GM08714 (cell line): ENCODE measurements around the gene LCT.
"Not testable (repeated sequence)": the region's sequence is repeated elsewhere in the genome, so short reads cannot be mapped to it uniquely, and the experiment has no call there.

ENCODE experiments used
- H3K4me3 ChIP-seq: fragments of 200-500 bp; sonication (Bioruptor generic); 2 replicates; pipeline ENCODE4 v1.5.1; 2014; ENCODE audit warnings: mild to moderate bottlenecking, low read length, inconsistent platforms
- ZNF274 ChIP-seq: IDR thresholded peaks from 2 replicates; pipeline ENCODE4 v1.6.1; 2012; ENCODE audit warnings: mild to moderate bottlenecking, low read depth, low read length

LCT gene

DNA sequence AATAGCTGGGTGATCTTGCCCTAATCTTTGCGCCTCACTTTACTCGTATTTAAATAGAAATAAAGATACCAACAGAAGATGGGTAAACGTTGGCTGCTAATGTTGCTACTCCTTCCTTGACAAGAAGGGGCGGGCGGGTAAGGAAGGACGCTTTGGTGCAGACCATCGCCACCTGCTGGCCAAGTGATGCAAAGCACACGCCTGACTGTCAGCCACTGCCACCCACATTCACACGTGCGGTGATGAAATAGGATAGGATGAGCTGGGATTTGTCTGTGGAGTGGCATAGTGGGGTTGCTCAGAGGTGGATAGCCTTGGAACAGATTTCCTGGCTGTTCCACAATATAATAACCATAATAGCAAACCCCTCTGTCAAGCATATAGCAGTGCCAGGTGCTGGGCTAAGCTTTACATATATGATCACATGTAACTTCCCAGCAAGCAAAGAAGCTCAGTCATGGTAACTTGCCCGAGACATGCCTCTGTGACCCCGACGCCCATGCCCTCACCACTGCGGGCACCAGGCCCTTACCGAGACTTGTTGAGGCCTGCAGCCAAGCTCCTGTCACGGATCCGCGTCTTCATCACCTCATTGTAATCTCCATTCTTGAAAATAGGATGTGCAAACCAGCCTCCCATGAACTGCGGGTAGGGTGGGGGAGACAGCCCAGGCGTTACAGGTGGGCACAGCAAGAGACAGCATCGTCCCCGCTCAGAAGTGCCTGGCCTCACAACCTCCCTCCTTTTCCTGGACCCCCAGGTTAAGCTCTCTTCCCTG, 39.3 kb downstream of the LCT start:
- TF ChIP-seq ZNF274 = no peak
- no peak overlapping the region for H3K4me3 ChIP-seq

DNA sequence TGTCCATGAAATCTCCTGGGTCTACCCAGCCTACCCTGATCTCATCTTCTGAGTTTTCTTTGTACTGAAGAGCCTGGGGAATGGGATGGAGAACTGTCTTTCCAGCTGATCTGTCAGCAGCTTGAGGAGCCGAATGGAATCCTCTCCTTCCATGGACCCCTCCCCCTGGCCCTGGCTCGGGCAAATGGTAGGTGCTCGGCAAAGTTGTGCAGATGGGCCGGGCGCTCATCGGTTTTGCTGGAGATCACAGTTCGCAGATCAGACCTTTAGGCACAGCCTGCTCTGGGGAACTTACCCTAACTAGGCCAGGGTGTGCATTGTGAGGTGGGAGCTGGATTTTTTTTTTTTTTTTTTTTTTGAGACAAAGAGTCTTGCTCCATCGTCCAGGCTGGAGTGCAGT, 40.4 kb downstream of the LCT start:
- TF ChIP-seq ZNF274 = no peak
- no peak overlapping the region for H3K4me3 ChIP-seq

DNA sequence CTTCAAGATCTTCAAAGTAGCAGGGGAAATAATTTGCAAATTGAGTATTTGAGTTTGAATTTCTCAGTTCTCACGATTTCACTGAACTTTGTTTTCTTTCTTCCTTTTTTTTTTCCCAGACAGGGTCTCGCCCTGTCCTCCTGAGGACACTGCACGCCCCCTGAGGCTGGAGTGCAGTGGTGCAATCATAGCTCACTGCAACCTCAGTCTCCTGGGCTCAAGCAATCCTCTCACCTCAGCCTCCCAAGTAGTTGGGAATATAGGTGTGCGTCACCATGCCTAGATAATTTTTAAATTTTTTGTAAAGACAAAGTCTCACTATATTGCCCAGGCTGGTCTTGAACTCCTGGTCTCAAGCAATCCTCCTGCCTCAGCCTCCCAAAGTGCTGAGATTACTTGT, 41.3 kb downstream of the LCT start:
- H3K4me3 ChIP-seq = not testable (repeated sequence)

DNA sequence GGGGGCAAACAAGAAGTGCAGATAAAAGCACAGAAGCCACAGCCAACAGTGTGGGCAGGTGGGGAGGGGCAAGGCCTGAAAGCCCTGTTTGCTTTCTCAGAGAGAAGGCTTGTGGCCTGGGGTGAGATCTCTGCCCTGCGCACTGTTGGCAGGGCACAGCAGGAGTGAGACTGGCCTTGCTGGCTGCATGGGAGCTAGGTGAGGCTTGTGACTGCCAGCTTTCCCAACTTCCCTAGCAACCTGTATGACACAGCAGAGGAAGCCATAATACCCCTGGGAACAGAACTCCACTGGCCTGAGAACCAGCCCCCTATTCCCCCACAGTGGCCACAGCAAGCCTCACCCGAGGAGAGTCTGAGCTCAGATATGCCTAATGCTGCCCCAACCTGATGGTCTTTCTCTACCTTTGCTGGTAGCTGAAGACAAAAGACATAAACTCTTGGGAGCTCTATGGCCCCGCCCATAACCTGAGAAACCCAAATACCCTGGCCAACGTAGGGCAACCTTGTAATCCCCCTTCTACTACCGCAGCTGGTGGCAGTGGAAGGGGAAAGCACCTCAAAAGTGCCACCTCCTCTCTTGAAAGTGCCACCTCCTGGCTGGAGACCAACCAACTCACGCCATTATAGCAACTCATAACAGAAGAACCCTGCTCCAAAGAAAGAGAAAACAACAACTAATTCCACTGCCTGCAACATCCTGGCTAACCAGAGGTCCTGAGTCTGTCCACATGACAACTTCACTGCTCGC, 44.4 kb downstream of the LCT start:
- no peak for TF ChIP-seq ZNF274
- no peak overlapping the region for H3K4me3 ChIP-seq

DNA sequence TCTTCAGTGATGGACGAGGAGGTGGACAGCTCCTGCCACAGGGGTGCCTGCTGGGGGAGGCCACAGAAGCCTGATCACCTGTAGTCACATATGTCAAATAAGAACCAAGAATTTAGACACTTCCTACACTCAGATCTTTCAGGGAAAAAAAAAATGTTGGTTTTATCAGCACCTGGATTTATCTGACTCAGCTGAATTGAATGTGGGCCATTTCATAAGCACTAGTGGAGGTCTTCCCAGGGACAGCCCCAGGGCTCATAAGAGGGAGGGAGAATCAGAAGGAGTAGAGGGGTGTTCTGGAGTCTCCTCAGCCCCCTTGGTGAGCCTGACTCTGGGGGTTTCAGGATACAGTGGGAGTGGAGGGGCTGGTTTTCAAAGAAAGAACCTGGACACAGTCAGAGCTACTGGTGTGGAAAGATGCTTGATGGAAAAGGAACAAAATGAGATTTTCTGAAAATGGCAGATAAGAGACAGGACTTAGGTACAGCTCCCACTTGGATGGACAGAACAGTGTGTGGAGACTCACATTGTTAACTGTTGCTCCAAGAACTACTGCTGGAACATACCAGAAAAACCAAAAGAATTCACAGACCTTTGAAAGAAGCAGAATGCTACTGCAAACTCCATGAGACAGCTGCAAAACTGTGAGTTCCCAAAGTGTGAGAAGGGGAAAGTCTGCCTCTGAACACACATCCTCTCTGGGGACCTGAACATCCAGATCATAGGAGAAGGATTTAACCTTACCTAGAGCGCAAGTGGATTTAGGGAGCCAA, 45.4 kb downstream of the LCT start:
- TF ChIP-seq ZNF274 = no peak
- no peak overlapping the region for H3K4me3 ChIP-seq

DNA sequence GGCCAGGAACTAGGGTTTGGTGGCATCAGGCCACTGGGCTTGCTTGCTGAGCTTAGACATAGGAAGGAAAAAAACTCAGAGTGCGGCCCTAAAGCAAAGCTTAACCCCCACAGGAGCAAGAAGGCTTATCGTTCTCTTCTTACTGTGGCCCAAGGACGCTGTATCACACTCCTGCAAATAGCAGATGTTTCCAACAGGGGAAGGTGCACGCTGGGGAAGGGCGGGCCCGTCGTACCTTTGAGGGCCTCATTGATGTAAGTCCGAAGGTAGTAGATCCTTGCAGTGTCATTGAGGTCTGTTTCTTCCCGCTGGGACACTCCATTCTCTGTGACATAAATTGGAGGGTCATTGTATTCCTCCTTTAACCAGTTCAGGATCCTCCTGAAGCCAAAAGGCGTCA, 46.6 kb downstream of the LCT start:
- TF ChIP-seq ZNF274 = no peak

DNA sequence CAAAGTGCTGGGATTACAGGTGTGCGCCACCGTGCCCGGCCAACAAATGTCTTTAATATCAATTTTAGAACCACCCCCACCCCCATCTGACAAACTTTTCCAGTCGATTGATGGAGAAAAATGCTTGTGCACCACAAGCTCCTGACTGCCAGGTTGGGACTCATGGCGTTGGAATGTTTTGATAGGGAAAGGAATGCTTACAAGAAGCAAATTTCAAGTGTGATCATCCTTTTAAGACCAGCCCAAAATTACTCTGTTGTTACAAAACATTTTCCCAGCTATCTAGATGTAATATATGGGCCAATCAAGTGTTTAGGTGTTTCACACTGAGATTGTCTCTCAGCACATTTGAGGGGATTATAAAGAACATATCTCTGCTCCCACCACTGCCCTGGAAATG, 50.2 kb downstream of the LCT start:
- no peak overlapping the region for H3K4me3 ChIP-seq
- TF ChIP-seq ZNF274 = no peak

More for the DNA sequence above, 46.6 kb downstream of the LCT start:
- no peak overlapping the region for H3K4me3 ChIP-seq

DNA sequence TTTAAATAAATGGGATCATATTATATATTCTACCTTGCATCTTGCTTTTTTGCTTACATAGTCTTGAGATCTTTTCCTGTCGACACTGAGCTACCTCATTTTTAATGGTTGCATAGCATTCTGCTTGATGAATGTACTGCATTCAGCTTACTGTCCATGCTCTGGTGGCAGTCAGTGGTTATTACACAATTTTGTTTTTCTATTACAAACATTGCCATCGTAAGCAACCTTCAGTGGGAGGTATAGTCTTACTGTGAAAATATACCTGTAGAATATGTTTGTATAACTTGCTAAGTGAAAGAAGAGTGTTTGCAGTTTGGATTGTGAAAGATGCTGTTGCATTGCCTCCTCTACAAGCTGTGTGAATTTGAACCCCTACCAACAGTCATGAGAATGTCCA, 52.0 kb downstream of the LCT start:
- TF ChIP-seq ZNF274 = no peak

DNA sequence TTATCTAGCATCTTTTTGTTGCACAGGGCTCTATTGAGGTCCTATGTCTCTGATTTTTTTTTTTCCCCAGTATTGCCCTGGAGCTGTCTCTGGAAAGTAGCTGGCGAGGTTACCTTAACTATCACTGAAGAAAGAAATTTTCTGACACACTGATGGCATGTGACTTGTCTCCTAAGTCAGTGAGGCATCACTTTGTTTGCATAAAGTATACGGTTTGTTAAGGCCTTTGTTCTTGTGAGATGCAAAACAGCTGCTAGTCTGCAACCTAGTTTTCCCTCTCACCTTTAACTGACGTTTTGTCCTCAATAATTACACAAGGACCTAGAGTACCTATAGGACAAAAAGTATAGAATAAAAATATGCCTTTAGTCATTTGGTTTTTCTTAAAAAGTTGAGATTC, 53.5 kb downstream of the LCT start:
- TF ChIP-seq ZNF274 = no peak
- no peak overlapping the region for H3K4me3 ChIP-seq

More for the DNA sequence above, 52.0 kb downstream of the LCT start:
- H3K4me3 ChIP-seq = no peak overlapping the region

DNA sequence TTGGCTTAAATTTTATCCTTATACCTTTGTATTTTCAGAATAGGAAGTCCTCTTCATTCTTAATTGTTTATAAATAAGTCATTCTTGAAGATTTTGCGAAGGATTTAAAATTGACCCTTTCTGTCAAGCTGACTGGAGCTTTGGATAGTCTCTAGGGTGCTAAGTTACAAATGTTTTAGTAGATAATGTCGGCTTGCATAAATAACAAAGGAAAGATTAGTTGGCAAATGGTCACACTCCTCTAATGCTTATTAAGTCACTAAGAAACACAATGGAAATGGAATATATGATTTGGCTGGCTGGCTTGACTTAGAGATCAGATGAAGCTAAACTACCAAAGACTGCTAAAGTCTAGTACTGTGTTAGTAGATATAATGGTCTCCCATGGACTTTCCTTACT, 54.8 kb downstream of the LCT start:
- TF ChIP-seq ZNF274 = no peak
- H3K4me3 ChIP-seq = no peak overlapping the region

DNA sequence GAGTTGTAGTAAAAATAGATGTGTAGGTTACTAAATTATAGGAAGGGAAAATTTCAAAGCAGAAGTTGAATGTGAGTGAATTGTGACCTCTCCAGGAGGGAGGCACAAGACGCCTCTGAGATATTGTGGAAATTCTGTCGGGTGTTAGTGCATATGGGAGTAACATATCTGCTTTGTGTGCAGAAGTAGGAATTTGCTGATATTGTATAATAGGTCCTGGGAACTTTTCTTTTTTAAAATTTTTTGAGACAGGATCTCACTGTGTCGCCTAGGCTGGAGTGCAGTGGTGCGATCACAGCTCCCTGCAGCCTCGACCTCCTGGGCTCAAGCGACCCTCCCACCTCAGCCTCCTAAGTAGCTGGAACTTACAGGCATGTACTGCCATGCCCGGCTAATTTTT, 60.6 kb downstream of the LCT start:
- no peak for TF ChIP-seq ZNF274
- no peak overlapping the region for H3K4me3 ChIP-seq

DNA sequence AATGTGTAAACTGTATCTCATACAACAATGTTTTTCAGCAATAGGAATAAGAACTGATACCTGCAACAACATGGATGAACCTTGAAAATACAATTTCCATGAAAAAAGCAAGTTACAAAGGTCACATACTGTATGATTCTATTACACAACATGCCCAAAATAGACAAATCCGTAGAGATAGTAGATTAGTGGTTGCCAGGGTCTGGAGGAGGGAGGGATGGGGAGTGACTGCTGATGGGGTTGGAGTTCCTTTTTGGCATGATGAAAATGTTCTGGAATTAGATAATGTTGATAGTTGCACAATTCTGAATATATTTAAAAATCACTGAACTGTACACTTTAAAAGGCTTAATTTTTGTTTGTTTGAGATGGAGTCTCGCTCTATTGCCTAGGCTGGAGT, 61.6 kb downstream of the LCT start:
- TF ChIP-seq ZNF274 = no peak
- H3K4me3 ChIP-seq = no peak overlapping the region

DNA sequence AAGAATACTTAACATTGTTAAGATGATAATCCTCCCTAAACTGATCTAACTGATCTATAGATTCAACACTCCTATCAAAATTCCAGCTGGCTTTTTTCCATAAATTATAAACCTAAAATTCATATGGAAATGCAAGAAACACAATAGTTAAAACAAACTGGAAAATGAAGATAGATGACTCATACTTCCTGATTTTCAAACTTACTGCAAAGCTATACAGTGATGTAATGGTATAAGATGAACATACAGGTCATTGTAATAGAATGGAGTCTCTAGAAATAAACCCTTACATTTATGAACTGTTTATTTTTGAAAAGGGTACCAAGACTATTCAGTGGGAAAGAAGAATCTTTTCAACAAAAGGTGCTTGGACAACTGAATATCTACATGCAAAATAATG, 63.1 kb downstream of the LCT start:
- no peak for TF ChIP-seq ZNF274

DNA sequence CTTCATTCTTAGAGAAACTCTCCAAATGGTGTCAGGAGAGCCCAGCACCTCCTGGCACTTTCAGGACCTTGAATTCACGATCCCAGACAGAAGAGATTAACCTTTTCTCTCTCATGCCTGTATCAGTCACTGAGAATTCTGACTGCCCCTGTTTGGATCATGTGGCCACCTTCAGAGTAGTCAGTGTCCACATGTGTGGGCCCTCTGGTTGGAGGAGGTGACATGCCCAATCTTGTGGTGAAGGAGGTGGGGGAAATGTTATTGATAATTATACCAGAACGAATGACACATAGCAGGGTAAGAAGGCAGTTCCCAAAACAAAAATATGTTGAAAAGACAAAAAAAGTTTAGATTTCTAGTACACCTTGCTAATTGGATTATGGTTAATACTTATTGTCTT, 63.7 kb downstream of the LCT start:
- TF ChIP-seq ZNF274 = no peak
- H3K4me3 ChIP-seq = no peak overlapping the region

More for the DNA sequence above, 63.1 kb downstream of the LCT start:
- no peak overlapping the region for H3K4me3 ChIP-seq

DNA sequence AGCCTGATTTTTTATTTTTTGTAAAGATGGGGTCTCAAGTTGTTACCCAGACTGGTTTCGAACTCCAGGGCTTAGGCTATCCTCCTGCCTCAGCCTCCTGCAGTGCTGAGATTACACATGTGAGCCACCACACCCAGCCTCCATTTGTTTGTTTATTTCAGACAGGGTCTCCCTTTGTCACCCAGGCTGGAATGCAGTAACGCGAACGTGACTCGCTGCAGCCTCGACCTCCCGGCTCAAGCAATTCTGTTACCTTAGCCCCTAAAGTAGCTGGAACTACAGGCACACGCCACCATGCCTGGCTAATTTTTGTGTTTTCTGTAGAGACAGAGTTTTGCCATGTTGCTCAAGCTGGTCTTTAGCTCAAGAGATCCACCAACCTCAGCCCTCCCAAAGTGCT, 68.1 kb downstream of the LCT start:
- TF ChIP-seq ZNF274 = no peak
- H3K4me3 ChIP-seq = no peak overlapping the region
